Chondrocyte (in vitro differentiated cells): Measurements from ENCODE around the gene RPGR. TPM values are rescaled to one million over a fixed set of nuclear protein-coding genes. Genes with fewer than 3 reads are reported as not detected.

Experiments
- DNase-seq: peaks from one replicate; pipeline ENCODE4 v3.0.0; 2021; ENCODE audit warnings: mixed read lengths, low spot score
- H3K27ac Mint-ChIP-seq: one replicate; pipeline ENCODE4 v1.8.0; 2021; ENCODE audit warnings: mild to moderate bottlenecking, moderate library complexity, mixed read lengths; ENCODE audit not compliant: unreplicated experiment
- H3K27me3 Mint-ChIP-seq: 2 replicates; pipeline ENCODE4 v1.8.0; 2021; ENCODE audit warnings: low read depth, mixed read lengths
- H3K36me3 Mint-ChIP-seq: 2 replicates; pipeline ENCODE4 v1.8.0; 2021; ENCODE audit warnings: low read depth, mixed read lengths
- H3K4me1 Mint-ChIP-seq: 2 replicates; pipeline ENCODE4 v1.8.0; 2021; ENCODE audit warnings: low read depth, mild to moderate bottlenecking, mixed read lengths
- H3K4me3 Mint-ChIP-seq: one replicate; pipeline ENCODE4 v1.8.0; 2021; ENCODE audit warnings: mild to moderate bottlenecking, moderate library complexity, mixed read lengths; ENCODE audit not compliant: unreplicated experiment
- H3K9me3 Mint-ChIP-seq: 2 replicates; pipeline ENCODE4 v1.8.0; 2021; ENCODE audit warnings: low read depth, mixed read lengths
- long read RNA-seq: library from polyadenylated mRNA; stranded (forward); transcript quantifications from one replicate; pipeline ENCODE4 v2.0.0, GENCODE V29; 2021
- total RNA-seq: library from RNA; stranded (reverse); gene quantifications from 3 replicates; pipeline ENCODE4 v1.2.1, GENCODE V29; 2021
- TF ChIP-seq, protein P1 (sequence below): fragments of 200-600 bp; sonication (generic); IDR thresholded peaks from 2 replicates; pipeline ENCODE4 v1.5.0; 2021; ENCODE audit warnings: antibody characterized with exemption, mild to moderate bottlenecking, moderate library complexity

The RPGR gene, protein sequence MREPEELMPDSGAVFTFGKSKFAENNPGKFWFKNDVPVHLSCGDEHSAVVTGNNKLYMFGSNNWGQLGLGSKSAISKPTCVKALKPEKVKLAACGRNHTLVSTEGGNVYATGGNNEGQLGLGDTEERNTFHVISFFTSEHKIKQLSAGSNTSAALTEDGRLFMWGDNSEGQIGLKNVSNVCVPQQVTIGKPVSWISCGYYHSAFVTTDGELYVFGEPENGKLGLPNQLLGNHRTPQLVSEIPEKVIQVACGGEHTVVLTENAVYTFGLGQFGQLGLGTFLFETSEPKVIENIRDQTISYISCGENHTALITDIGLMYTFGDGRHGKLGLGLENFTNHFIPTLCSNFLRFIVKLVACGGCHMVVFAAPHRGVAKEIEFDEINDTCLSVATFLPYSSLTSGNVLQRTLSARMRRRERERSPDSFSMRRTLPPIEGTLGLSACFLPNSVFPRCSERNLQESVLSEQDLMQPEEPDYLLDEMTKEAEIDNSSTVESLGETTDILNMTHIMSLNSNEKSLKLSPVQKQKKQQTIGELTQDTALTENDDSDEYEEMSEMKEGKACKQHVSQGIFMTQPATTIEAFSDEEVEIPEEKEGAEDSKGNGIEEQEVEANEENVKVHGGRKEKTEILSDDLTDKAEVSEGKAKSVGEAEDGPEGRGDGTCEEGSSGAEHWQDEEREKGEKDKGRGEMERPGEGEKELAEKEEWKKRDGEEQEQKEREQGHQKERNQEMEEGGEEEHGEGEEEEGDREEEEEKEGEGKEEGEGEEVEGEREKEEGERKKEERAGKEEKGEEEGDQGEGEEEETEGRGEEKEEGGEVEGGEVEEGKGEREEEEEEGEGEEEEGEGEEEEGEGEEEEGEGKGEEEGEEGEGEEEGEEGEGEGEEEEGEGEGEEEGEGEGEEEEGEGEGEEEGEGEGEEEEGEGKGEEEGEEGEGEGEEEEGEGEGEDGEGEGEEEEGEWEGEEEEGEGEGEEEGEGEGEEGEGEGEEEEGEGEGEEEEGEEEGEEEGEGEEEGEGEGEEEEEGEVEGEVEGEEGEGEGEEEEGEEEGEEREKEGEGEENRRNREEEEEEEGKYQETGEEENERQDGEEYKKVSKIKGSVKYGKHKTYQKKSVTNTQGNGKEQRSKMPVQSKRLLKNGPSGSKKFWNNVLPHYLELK
- 2.9 to 3.3 TPM (median 3.1 TPM) in 3 replicates for total RNA-seq
- long read RNA-seq, partial matches to known transcripts: 0 of 6 reads
- long read RNA-seq, other reads (novel, unspliced or antisense): 5 of 6 reads

DNA sequence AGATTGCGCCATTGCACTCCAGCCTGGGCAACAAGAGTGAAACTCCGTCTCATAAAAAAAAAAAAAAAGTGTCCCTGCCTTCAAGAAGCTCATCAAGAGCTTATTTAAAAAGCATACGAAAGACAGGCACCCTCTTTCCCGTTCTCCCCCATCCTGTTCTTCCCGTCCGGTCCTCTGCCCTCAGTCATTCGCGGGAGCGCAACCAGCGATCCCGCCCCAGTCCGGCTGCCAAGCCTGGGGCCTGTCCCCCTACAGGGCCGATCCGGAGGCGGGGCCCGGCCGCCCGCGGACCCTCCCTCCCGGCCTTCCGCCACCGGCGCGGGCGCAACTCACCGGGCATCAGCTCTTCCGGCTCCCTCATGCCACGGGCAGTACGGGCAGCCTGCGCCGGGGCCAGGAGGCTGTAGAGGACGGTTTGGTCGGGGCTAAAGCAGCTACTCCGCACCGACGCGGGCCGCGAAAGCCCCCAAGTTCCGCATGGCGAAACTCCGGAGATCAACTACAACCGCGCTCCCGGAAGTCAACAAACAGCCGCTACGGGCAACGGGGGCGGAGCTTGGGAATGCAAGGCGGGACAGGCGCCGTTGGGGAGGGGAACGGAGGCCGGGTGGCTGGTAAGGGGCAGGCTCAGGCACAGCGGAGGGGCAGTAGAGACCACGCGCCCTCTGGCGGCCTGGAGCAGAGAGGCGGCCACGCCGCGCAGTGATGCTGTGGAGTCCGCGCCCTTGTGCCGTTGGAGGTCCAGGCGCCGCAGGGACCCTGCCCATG lies at the start of gene RPGR:
Gene RPGR, minus strand, starts transcription at position 503 of the 768 bp plus-strand sequence. Its CDS starts 142 bp downstream, at position 361.
- DNase-seq: peak; percentile 96
- TF ChIP-seq, protein P1, sequence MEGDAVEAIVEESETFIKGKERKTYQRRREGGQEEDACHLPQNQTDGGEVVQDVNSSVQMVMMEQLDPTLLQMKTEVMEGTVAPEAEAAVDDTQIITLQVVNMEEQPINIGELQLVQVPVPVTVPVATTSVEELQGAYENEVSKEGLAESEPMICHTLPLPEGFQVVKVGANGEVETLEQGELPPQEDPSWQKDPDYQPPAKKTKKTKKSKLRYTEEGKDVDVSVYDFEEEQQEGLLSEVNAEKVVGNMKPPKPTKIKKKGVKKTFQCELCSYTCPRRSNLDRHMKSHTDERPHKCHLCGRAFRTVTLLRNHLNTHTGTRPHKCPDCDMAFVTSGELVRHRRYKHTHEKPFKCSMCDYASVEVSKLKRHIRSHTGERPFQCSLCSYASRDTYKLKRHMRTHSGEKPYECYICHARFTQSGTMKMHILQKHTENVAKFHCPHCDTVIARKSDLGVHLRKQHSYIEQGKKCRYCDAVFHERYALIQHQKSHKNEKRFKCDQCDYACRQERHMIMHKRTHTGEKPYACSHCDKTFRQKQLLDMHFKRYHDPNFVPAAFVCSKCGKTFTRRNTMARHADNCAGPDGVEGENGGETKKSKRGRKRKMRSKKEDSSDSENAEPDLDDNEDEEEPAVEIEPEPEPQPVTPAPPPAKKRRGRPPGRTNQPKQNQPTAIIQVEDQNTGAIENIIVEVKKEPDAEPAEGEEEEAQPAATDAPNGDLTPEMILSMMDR: peak; percentile 82
- peaks cover 9% of the 10 kb centered on the region for H3K4me1 Mint-ChIP-seq
- no peaks in the 10 kb centered on the region for H3K9me3 Mint-ChIP-seq
- no peaks in the 10 kb centered on the region for H3K27me3 Mint-ChIP-seq
- peak within 1 kb of the TSS; percentile 86 for H3K4me3 Mint-ChIP-seq
- H3K36me3 Mint-ChIP-seq: no peaks in the 10 kb centered on the region
- H3K27ac Mint-ChIP-seq: peak within 1 kb of the TSS; percentile 97

DNA sequence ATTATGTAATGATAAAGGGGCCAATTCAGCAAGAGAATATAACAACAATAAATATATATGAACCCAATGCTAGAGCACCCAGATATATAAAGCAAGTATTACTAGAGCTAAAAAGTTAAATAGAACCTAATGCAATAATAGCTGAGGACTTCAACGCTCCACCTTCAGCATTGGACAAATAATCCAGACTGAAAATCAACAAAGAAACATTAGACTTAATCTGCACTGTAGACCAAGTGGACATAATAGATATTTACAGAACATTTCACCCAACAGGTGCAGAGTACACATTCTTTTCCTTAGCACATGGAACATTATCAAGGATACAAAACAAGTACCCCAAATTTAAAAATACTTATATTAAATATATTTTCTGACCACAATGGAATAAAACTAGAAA lies 49.4 kb upstream of the RPGR start:
- no peaks in the 10 kb centered on the region for H3K36me3 Mint-ChIP-seq
- TF ChIP-seq, protein P1: no peak
- H3K27me3 Mint-ChIP-seq: peaks cover 4% of the 10 kb centered on the region
- H3K9me3 Mint-ChIP-seq: peaks cover 5% of the 10 kb centered on the region
- H3K4me3 Mint-ChIP-seq: no peak overlapping the region
- H3K27ac Mint-ChIP-seq: no peak overlapping the region
- no peak for DNase-seq
- H3K4me1 Mint-ChIP-seq: no peaks in the 10 kb centered on the region

DNA sequence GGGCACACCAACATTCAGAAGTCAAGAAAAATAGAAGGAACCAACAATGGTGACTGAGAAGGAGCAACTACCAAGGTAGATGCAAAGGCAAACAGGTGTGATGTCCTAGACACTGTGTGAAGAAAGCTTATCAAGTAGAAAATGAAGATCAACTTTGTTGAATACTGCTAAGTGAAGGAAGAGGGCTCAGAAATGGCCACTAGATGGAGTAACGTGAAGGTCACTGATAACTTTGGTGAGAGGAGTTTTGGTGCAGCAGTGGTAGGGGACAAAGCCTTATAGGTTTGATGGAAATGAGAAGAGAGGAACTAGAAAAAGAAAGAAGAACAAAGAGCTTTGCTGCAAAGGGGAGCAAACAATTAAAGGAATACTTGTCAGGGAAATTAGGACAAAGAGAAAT lies 48.6 kb upstream of the RPGR start:
- TF ChIP-seq, protein P1: peak; percentile 67
- Mint-ChIP-seq H3K9me3 (peaks cover 5% of the 10 kb centered on the region), H3K27ac (no peak overlapping the region), H3K27me3 (peaks cover 7% of the 10 kb centered on the region), H3K36me3 (no peaks in the 10 kb centered on the region), H3K4me1 (no peaks in the 10 kb centered on the region), H3K4me3 (no peak overlapping the region)
- DNase-seq: no peak

DNA sequence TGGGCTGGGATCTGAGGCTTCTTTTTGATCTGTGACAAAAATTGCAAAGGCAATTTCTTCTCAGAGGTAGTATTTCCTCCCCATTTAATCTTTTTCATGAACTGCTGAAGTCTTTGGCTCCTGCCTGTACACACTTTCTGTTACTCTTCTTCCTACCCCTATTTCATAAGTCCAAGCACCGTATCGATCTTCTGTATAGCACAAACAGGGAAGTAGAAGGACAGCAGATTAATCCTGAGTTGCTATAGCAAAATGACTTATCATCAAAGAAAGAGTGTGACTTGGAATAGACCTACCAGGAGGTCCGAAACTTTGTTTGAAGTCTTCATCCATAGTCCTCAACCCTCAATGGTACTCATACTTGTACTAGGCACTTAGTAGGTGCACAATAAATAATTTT lies 47.1 kb upstream of the RPGR start:
- DNase-seq: no peak
- no peaks in the 10 kb centered on the region for H3K36me3 Mint-ChIP-seq
- no peak overlapping the region for H3K27ac Mint-ChIP-seq
- H3K4me3 Mint-ChIP-seq: no peak overlapping the region
- peaks cover 7% of the 10 kb centered on the region for H3K27me3 Mint-ChIP-seq
- H3K9me3 Mint-ChIP-seq: peaks cover 5% of the 10 kb centered on the region
- no peaks in the 10 kb centered on the region for H3K4me1 Mint-ChIP-seq
- TF ChIP-seq, protein P1: no peak
